K562 (cell line): ENCODE data around the gene SATB2. TPM values are rescaled to one million over a fixed set of nuclear protein-coding genes. Genes with fewer than 3 reads are reported as not detected.

Experiments used
- ATAC-seq: fragments of 200-7000 bp; cut with Tn5 transposase; 3 replicates; pipeline ENCODE4 v1.9.1; 2020; ENCODE audit warnings: moderate library complexity
- BruUV-seq: library from RNA; stranded (reverse); fragments of 400-500 nt; replicated peaks from 2 replicates; lab custom pipeline; 2021; lab: Mats Ljungman, UMichigan
- CTCF ChIA-PET: fragments of 300-600 bp; formaldehyde crosslinking; extraction: SDS; loops from one replicate; lab custom pipeline; 2021; ENCODE audit warnings: low intra/inter-chr PET ratio; lab: Yijun Ruan, JAX
- POLR2A ChIA-PET: fragments of 300-600, 350-650 bp; sonication (Branson Sonifier 250); formaldehyde crosslinking; extraction: SDS; loops from one replicate; lab custom pipeline; 2021; ENCODE audit warnings: antibody characterized with exemption, inconsistent platforms; lab: Yijun Ruan, JAX
- DNase-seq, 4 experiments: peaks; one replicate each; pipeline versions ENCODE4 v3.0.0 to v3.0.0-alpha.2; 2011 to 2018; ENCODE audit warnings: low spot score in 3 of 4, mixed read lengths in 3 of 4; ENCODE audit errors: extremely low read depth in 1 of 4
- FAIRE-seq: peaks from 2 replicates; lab custom pipeline; 2011; peaks lifted over from hg19 to GRCh38; lab: Jason Lieb, UNC
- H2AFZ ChIP-seq: 2 replicates; pipeline ENCODE4 v1.6.0; 2011; ENCODE audit warnings: low read depth, low read length, control low read depth, inconsistent platforms
- H3K27ac ChIP-seq: fragments of 200-600 bp; 3 replicates; pipeline ENCODE4 v1.8.0; 2011; ENCODE audit warnings: low read depth, mild to moderate bottlenecking, control low read depth, inconsistent platforms, low read length, moderate library complexity, mixed read lengths; ENCODE audit errors: extremely low read depth
- H3K27me3 ChIP-seq, 2 experiments: fragments of 300-600 bp in 1 of 2; 2 replicates in 1 of 2; 3 replicates in 1 of 2; pipeline versions ENCODE4 v1.6.0 to v1.8.0; 2011; ENCODE audit warnings: inconsistent platforms in 2 of 2, low read length in 2 of 2, mild to moderate bottlenecking in 1 of 2, mixed read lengths in 1 of 2, moderate library complexity in 1 of 2; ENCODE audit not compliant: control insufficient read depth in 2 of 2, insufficient read depth in 2 of 2
- H3K36me3 ChIP-seq: fragments of 300-600 bp; 3 replicates; pipeline ENCODE4 v1.8.0; 2011; ENCODE audit warnings: mild to moderate bottlenecking, low read length, inconsistent platforms; ENCODE audit not compliant: control insufficient read depth, insufficient read depth
- H3K4me1 ChIP-seq, 2 experiments: fragments of 200-600 bp in 1 of 2; replicated peaks in 1 of 2; 2 replicates in 1 of 2; 3 replicates in 1 of 2; pipeline versions ENCODE4 v1.5.1 to v1.8.0; 2011; ENCODE audit warnings: inconsistent platforms in 2 of 2, low read length in 2 of 2, mild to moderate bottlenecking in 1 of 2, mixed read lengths in 1 of 2, moderate library complexity in 1 of 2; ENCODE audit not compliant: control insufficient read depth in 2 of 2, insufficient read depth in 2 of 2
- H3K4me2 ChIP-seq: 2 replicates; pipeline ENCODE4 v1.6.1; 2011; ENCODE audit warnings: low read length, control low read depth, inconsistent platforms, mixed read lengths; ENCODE audit not compliant: insufficient read depth
- H3K4me3 ChIP-seq: fragments of 200-600 bp; sonication (generic), shearing (Covaris generic); 2 replicates; pipeline ENCODE4 v1.5.1; 2016; ENCODE audit warnings: control low read depth, inconsistent platforms
- H3K79me2 ChIP-seq: fragments of 200-600 bp; 3 replicates; pipeline ENCODE4 v1.8.0; 2011; ENCODE audit warnings: low read length, inconsistent platforms; ENCODE audit not compliant: control insufficient read depth, insufficient read depth
- H3K9ac ChIP-seq, 2 experiments: 2 replicates each; pipeline versions ENCODE4 v1.6.0 to v1.6.1; 2011; ENCODE audit warnings: low read depth in 2 of 2, low read length in 2 of 2, control low read depth in 1 of 2, inconsistent platforms in 1 of 2, mild to moderate bottlenecking in 1 of 2, mixed read lengths in 1 of 2; ENCODE audit not compliant: insufficient read depth in 1 of 2
- H3K9me1 ChIP-seq: one replicate; pipeline ENCODE4 v1.6.0; 2011; ENCODE audit warnings: inconsistent platforms, mild to moderate bottlenecking, low read length, moderate library complexity; ENCODE audit not compliant: control insufficient read depth, insufficient read depth
- H3K9me3 ChIP-seq: replicated peaks from 2 replicates; pipeline ENCODE4 v1.5.1; 2011; ENCODE audit warnings: low read depth, low read length, inconsistent platforms; ENCODE audit not compliant: control insufficient read depth, insufficient read depth
- H4K20me1 ChIP-seq: replicated peaks from 2 replicates; pipeline ENCODE4 v1.6.1; 2011; ENCODE audit warnings: low read length, inconsistent platforms, mixed read lengths; ENCODE audit not compliant: control insufficient read depth, insufficient read depth
- EHMT2 ChIP-seq: fragments of 450-650 bp; IDR thresholded peaks from 2 replicates; pipeline ENCODE4 v1.6.1; 2018; ENCODE audit warnings: antibody characterized with exemption
- HNRNPL ChIP-seq: fragments of 200-400 bp; formaldehyde crosslinking; IDR thresholded peaks from 2 replicates; pipeline ENCODE4 v1.6.1; 2017; ENCODE audit warnings: low read depth, mild to moderate bottlenecking, low read length
- MAZ ChIP-seq, 2 experiments: fragments of 450-650 bp in 1 of 2; sonication (generic) in 1 of 2; formaldehyde crosslinking; IDR thresholded peaks in 1 of 2; conservative IDR thresholded peaks in 1 of 2; 2 replicates each; pipeline versions ENCODE4 v1.4.0 to v1.5.0; 2020; ENCODE audit warnings: mild to moderate bottlenecking in 1 of 2, missing genetic modification reagents in 1 of 2
- NFATC3 ChIP-seq: fragments of 450-650 bp; IDR thresholded peaks from 2 replicates; pipeline ENCODE4 v1.6.1; 2017; ENCODE audit warnings: mild to moderate bottlenecking
- RB1 ChIP-seq: fragments of 450-650 bp; IDR thresholded peaks from 2 replicates; pipeline ENCODE4 v1.6.1; 2017; ENCODE audit warnings: low read depth, mild to moderate bottlenecking
- RBFOX2 ChIP-seq: fragments of 200-400 bp; formaldehyde crosslinking; IDR thresholded peaks from 2 replicates; pipeline ENCODE4 v1.6.1; 2017; ENCODE audit warnings: low read depth, mild to moderate bottlenecking, low read length, moderate library complexity
- RCOR1 ChIP-seq, 2 experiments: IDR thresholded peaks; 2 replicates each; pipeline ENCODE4 v1.6.1; 2012; ENCODE audit warnings: low read depth in 2 of 2, low read length in 2 of 2, borderline replicate concordance in 1 of 2, improper control_type of control experiment in 1 of 2
- XRCC5 ChIP-seq: fragments of 200-400 bp; formaldehyde crosslinking; IDR thresholded peaks from 2 replicates; pipeline ENCODE4 v1.6.1; 2017; ENCODE audit warnings: low read depth, mild to moderate bottlenecking, low read length
- ZBTB1 ChIP-seq: sonication (generic); formaldehyde crosslinking; IDR thresholded peaks from 2 replicates; pipeline ENCODE4 v1.8.1; 2023; ENCODE audit warnings: missing genetic modification reagents, low read depth, mild to moderate bottlenecking, borderline replicate concordance
- ZBTB34 ChIP-seq: fragments of 250-450 bp; sonication (Bioruptor Pico); IDR thresholded peaks from 2 replicates; pipeline ENCODE4 v1.8.0; 2021; ENCODE audit warnings: mild to moderate bottlenecking, moderate library complexity
- ZNF395 ChIP-seq: fragments of 200-800 bp; sonication (Bioruptor generic); IDR thresholded peaks from 2 replicates; pipeline ENCODE4 v1.6.1; 2017; ENCODE audit warnings: missing genetic modification characterization, missing compliant biosample characterization
- WGBS: fragments of 100-300 bp; shearing (Covaris generic); methylation state at CpG from one replicate; pipeline ENCODE4 v1.1.6; 2016; ENCODE audit warnings: low coverage, mixed read lengths; ENCODE audit not compliant: insufficient coverage; ENCODE audit errors: missing lambda C conversion rate; 5-methylcytosine and 5-hydroxymethylcytosine counted together
- in situ Hi-C: fragments of 300-500 bp; cut with MboI; formaldehyde crosslinking; loops from 4 replicates; pipeline ENCODE4 v1.15.0; 2018; ENCODE audit warnings: inconsistent platforms, mixed read lengths
- intact Hi-C: fragments of 100-400 bp; cut with micrococcal nuclease; formaldehyde crosslinking; loops from 2 replicates; pipeline ENCODE4 v1.14.2; 2022
- polyA plus RNA-seq, 8 experiments: library from polyadenylated mRNA; depleted of rRNA in 4 of 8; stranded (reverse) in 5 of 8; unstranded in 3 of 8; fragments of >200 nt; fragmentation: Nextera tagmentation in 2 of 8; fragmentation: Illumina TruSeq in 1 of 8; extraction: Ambion mirVana in 2 of 8; extraction: Trizol in 1 of 8; gene quantifications; 2 replicates each; pipeline versions ENCODE4 v1.2.1 to v1.2.3, GENCODE V29; 2011 to 2014; ENCODE audit warnings: inconsistent platforms in 1 of 8, missing spikeins in 1 of 8
- total RNA-seq, 7 experiments: library from RNA; depleted of rRNA in 6 of 7; stranded (reverse); fragments of >200 nt in 6 of 7; fragmentation: Illumina TruSeq in 2 of 7; extraction: Trizol in 2 of 7; gene quantifications; 2 replicates each; pipeline versions ENCODE4 v1.2.1 to v1.2.3, GENCODE V29; 2011 to 2021; ENCODE audit warnings: low replicate concordance in 1 of 7

Gene SATB2
- total and polyA plus RNA-seq, 9 of the 15 experiments (the other 6 are each of a cell fraction or from before 2014, with no cell fraction given): 4.5 to 34.0 (median 15.1) TPM

GRCh38 chr2:199471443-199472057 lies 13.8 kb upstream of the SATB2 start:
- Histone ChIP-seq H3K4me3 (peak overlapping the region; percentile 21), H3K27me3 (no peaks in the 10 kb centered on the region), H3K36me3 (no peaks in the 10 kb centered on the region), H3K4me1 (peaks cover 0 to 16% of the 10 kb centered on the region in 2 experiments; a peak in 2 of 5 replicates), H3K4me2 (peak overlapping the region; percentile 25; the same call in 1 of the 2 replicates), H3K9ac (peak overlapping the region in 1 of 2 experiments; percentile 86; a peak in 2 of 4 replicates), H3K9me1 (no peaks in the 10 kb centered on the region), H4K20me1 (no peaks in the 10 kb centered on the region), H3K27ac (no peak overlapping the region), H2AFZ (peak overlapping the region; percentile 87), H3K9me3 (no peaks in the 10 kb centered on the region), H3K79me2 (no peaks in the 10 kb centered on the region)
- in situ Hi-C loops (no loop called here), intact Hi-C loops (no loop called here)
- FAIRE-seq (peak; percentile 65), DNase-seq (peak; percentile 71 to 79 (median 77)), ATAC-seq (peak; percentile 99)
- WGBS: 8% methylated on average over 17 of the region's 35 CpGs
- POLR2A ChIA-PET: interaction anchor here (0.7 to 1.0 kb wide), 2 partner anchors 13 to 1324 kb away, joined by 3 read pairs; no protein-coding TSS in a partner anchor
- no TSS peak for BruUV-seq
- CTCF ChIA-PET: no interaction called here
- TF ChIP-seq NFATC3: no peak
- TF ChIP-seq RB1: peak; percentile 52; the same call in 1 of the 2 replicates
- 0 out of 2 replicates have a peak, but pooled peaks have one; percentile 37 for TF ChIP-seq XRCC5
- no peak for TF ChIP-seq ZBTB34 (CRISPR knock-in tag)
- no peak for TF ChIP-seq ZBTB1 (CRISPR knock-in tag)
- TF ChIP-seq RBFOX2: peak; percentile 48
- 0 out of 2 replicates have a peak, but pooled peaks have one; percentile 21 for TF ChIP-seq EHMT2
- TF ChIP-seq MAZ (CRISPR knock-in tag; conservative IDR thresholded peaks at IDR 0.05 in 1 of 2, IDR thresholded peaks at IDR 0.05 in 1 of 2): peak in 1 of 2 experiments; percentile 36; a peak in 1 of 4 replicates
- TF ChIP-seq RCOR1 (IDR thresholded peaks at IDR 0.05; ENCODE audit: borderline replicate concordance in 1 of 2, low read depth in 2 of 2, low read length in 2 of 2): 0 out of 4 replicates have a peak, but pooled peaks of 1 of the 2 experiments have one; percentile 18
- 0 out of 2 replicates have a peak, but pooled peaks have one; percentile 63 for TF ChIP-seq HNRNPL
- TF ChIP-seq ZNF395: no peak
